Hepatocyte (in vitro differentiated cells): ENCODE data around the gene MATR3. TPM values are rescaled to one million over a fixed set of nuclear protein-coding genes. Genes with fewer than 3 reads are reported as not detected.

ENCODE experiments used
- DNase-seq: peaks from one replicate; pipeline ENCODE4 v3.0.0-alpha.2; 2016; ENCODE audit warnings: low spot score
- H2AFZ ChIP-seq: fragments of 200-600 bp; sonication (generic); 2 replicates; pipeline ENCODE4 v1.6.0; 2016; ENCODE audit warnings: antibody characterized with exemption, mild to moderate bottlenecking
- H3K27ac ChIP-seq: fragments of 200-600 bp; sonication (generic); 2 replicates; pipeline ENCODE4 v1.5.1; 2016; ENCODE audit warnings: mild to moderate bottlenecking
- H3K27me3 ChIP-seq: fragments of 200-600 bp; sonication (generic); 2 replicates; pipeline ENCODE4 v1.6.1; 2016
- H3K36me3 ChIP-seq: fragments of 200-600 bp; sonication (generic); replicated peaks from 2 replicates; pipeline ENCODE4 v1.5.1; 2016; ENCODE audit warnings: low read depth; ENCODE audit not compliant: insufficient read depth
- H3K4me1 ChIP-seq: fragments of 200-600 bp; sonication (generic); 2 replicates; pipeline ENCODE4 v1.5.1; 2016; ENCODE audit warnings: mild to moderate bottlenecking, moderate library complexity; ENCODE audit not compliant: insufficient read depth
- H3K4me2 ChIP-seq: fragments of 200-600 bp; sonication (generic); 2 replicates; pipeline ENCODE4 v1.6.0; 2016
- H3K4me3 ChIP-seq: fragments of 200-600 bp; sonication (generic); 2 replicates; pipeline ENCODE4 v1.5.1; 2016; ENCODE audit warnings: mild to moderate bottlenecking
- H3K79me2 ChIP-seq: fragments of 200-600 bp; sonication (generic); 2 replicates; pipeline ENCODE4 v1.6.0; 2017; ENCODE audit warnings: mild to moderate bottlenecking
- H3K9me2 ChIP-seq: fragments of 200-600 bp; sonication (generic); replicated peaks from 2 replicates; pipeline ENCODE4 v1.6.0; 2017; ENCODE audit warnings: mild to moderate bottlenecking; ENCODE audit not compliant: insufficient read depth
- H3K9me3 ChIP-seq: fragments of 200-600 bp; sonication (generic); 2 replicates; pipeline ENCODE4 v1.5.1; 2016; ENCODE audit warnings: low read depth, mild to moderate bottlenecking
- H4K20me1 ChIP-seq: fragments of 200-600 bp; sonication (generic); 2 replicates; pipeline ENCODE4 v1.6.0; 2016; ENCODE audit warnings: mild to moderate bottlenecking; ENCODE audit not compliant: insufficient read depth, poor library complexity, severe bottlenecking
- CTCF ChIP-seq: fragments of 200-600 bp; sonication (generic); IDR thresholded peaks from 2 replicates; pipeline ENCODE4 v1.5.1; 2016; ENCODE audit warnings: antibody characterized with exemption, mild to moderate bottlenecking; ENCODE audit not compliant: poor library complexity
- EZH2 ChIP-seq: fragments of 200-600 bp; sonication (generic); IDR thresholded peaks from 2 replicates; pipeline ENCODE4 v1.6.1; 2016; ENCODE audit warnings: antibody characterized with exemption, mild to moderate bottlenecking, borderline replicate concordance
- EZH2phosphoT487 ChIP-seq: fragments of 200-600 bp; sonication (generic); IDR thresholded peaks from one replicate; pipeline ENCODE4 v1.6.1; 2018; ENCODE audit warnings: antibody characterized with exemption, mild to moderate bottlenecking, low read depth, moderate library complexity; ENCODE audit not compliant: unreplicated experiment, severe bottlenecking
- WGBS: methylation state at CpG from one replicate; pipeline ENCODE4 v1.1.6; 2016; ENCODE audit warnings: low lambda C conversion rate; ENCODE audit errors: missing lambda C conversion rate; 5-methylcytosine and 5-hydroxymethylcytosine counted together
- polyA plus RNA-seq: library from polyadenylated mRNA; unstranded; fragments of >200 nt; fragmentation: Nextera tagmentation; extraction: Ambion mirVana; gene quantifications from 2 replicates; pipeline ENCODE4 v1.2.1, GENCODE V29; 2016
- total RNA-seq: library from RNA; depleted of rRNA; stranded (reverse); fragments of >200 nt; gene quantifications from 2 replicates; pipeline ENCODE4 v1.2.3, GENCODE V29; 2014

Gene MATR3
- total and polyA plus RNA-seq, 2 experiments from 2014 or later: 183 to 355 TPM

- H3K79me2 ChIP-seq: peaks cover 53% of the 10 kb centered on the region
- H3K4me3 ChIP-seq: no peak overlapping the region
- H4K20me1 ChIP-seq: peaks cover 54% of the 10 kb centered on the region
These were observed 70.4 kb downstream of the MATR3 start for GRCh38 chr5:139363937-139364336.

GRCh38 chr5:139364466-139364865 lies 70.9 kb downstream of the MATR3 start:
- Histone ChIP-seq H3K36me3 (no peaks in the 10 kb centered on the region), H3K4me1 (no peaks in the 10 kb centered on the region), H3K27ac (no peak overlapping the region), H2AFZ (no peak overlapping the region), H3K27me3 (no peaks in the 10 kb centered on the region), H3K9me3 (no peaks in the 10 kb centered on the region), H4K20me1 (peaks cover 49% of the 10 kb centered on the region), H3K79me2 (peaks cover 47% of the 10 kb centered on the region), H3K4me3 (no peak overlapping the region), H3K9me2 (no peaks in the 10 kb centered on the region), H3K4me2 (no peak overlapping the region)
- no peak for DNase-seq
- WGBS: 80% methylated on average over 2 of the region's 2 CpGs
- TF ChIP-seq CTCF: no peak
- TF ChIP-seq EZH2: no peak
- TF ChIP-seq EZH2phosphoT487: no peak

More at GRCh38 chr5:139363937-139364336, 70.4 kb downstream of the MATR3 start:
- Histone ChIP-seq H3K4me1 (no peaks in the 10 kb centered on the region), H3K9me2 (no peaks in the 10 kb centered on the region), H3K27ac (no peak overlapping the region), H3K27me3 (no peaks in the 10 kb centered on the region), H3K4me2 (no peak overlapping the region), H3K36me3 (no peaks in the 10 kb centered on the region), H3K9me3 (no peaks in the 10 kb centered on the region), H2AFZ (no peak overlapping the region)
- WGBS: 77% methylated on average over 2 of the region's 2 CpGs
- DNase-seq: no peak
- TF ChIP-seq CTCF: no peak
- no peak for TF ChIP-seq EZH2
- no peak for TF ChIP-seq EZH2phosphoT487

GRCh38 chr5:139368613-139369012 lies 75.1 kb downstream of the MATR3 start:
- TF ChIP-seq EZH2phosphoT487 (no peak), CTCF (peak; percentile 19)
- H3K79me2 ChIP-seq: peaks cover 7% of the 10 kb centered on the region
- H2AFZ ChIP-seq: no peak overlapping the region
- H3K36me3 ChIP-seq: no peaks in the 10 kb centered on the region
- no peak overlapping the region for H3K4me2 ChIP-seq
- no peaks in the 10 kb centered on the region for H3K27me3 ChIP-seq
- H3K9me3 ChIP-seq: no peaks in the 10 kb centered on the region
- no peak overlapping the region for H3K27ac ChIP-seq
- H3K9me2 ChIP-seq: no peaks in the 10 kb centered on the region
- DNase-seq: no peak
- no peak overlapping the region for H3K4me3 ChIP-seq
- H4K20me1 ChIP-seq: peaks cover 9% of the 10 kb centered on the region
- H3K4me1 ChIP-seq: no peaks in the 10 kb centered on the region
- WGBS: 84% methylated on average over 2 of the region's 2 CpGs

GRCh38 chr5:139369181-139369580 lies 75.6 kb downstream of the MATR3 start:
- H3K9me3 ChIP-seq: no peaks in the 10 kb centered on the region
- no peak overlapping the region for H3K27ac ChIP-seq
- peaks cover 5% of the 10 kb centered on the region for H3K79me2 ChIP-seq
- no peak for TF ChIP-seq EZH2
- TF ChIP-seq CTCF: no peak
- no peak for TF ChIP-seq EZH2phosphoT487
- H3K36me3 ChIP-seq: no peaks in the 10 kb centered on the region
- no peak for DNase-seq
- H3K4me2 ChIP-seq: no peak overlapping the region
- H4K20me1 ChIP-seq: peaks cover 8% of the 10 kb centered on the region
- no peaks in the 10 kb centered on the region for H3K9me2 ChIP-seq
- no peak overlapping the region for H3K4me3 ChIP-seq
- no peak overlapping the region for H2AFZ ChIP-seq
- whole genome bisulfite sequencing: 94% methylated on average over 1 of the region's 1 CpG
- no peaks in the 10 kb centered on the region for H3K4me1 ChIP-seq
- H3K27me3 ChIP-seq: no peaks in the 10 kb centered on the region
